ENCODE results near the gene XPNPEP1. TPM values are rescaled to one million over a fixed set of nuclear protein-coding genes. Genes with fewer than 3 reads are reported as not detected.
A peak's percentile ranks its signal among the peaks of the same experiment; 100 is the strongest.

Gene XPNPEP1
- polyA plus RNA-seq, 1 donor (not counting 4 experiments of a cell fraction or from before 2014, with no cell fraction given), result 96.2 TPM

- peaks cover 6 to 11% of the 10 kb centered on the region in 2 experiments for H3K36me3 ChIP-seq (ENCODE audit: control insufficient read depth in 2 of 2, extremely low read depth in 1 of 2, insufficient read depth in 2 of 2, low read length in 2 of 2)
- peaks cover 3% of the 10 kb centered on the region for H3K9me1 ChIP-seq (ENCODE audit: control insufficient read depth, extremely low read depth, insufficient read depth, low read length)
- no peaks in the 10 kb centered on the region for H3K9me3 ChIP-seq (ENCODE audit: control insufficient read depth, low read depth, low read length)
- H2AFZ ChIP-seq (ENCODE audit: control insufficient read depth, low read length), result no peak overlapping the region
- no peaks in the 10 kb centered on the region for H3K27me3 ChIP-seq (ENCODE audit: control insufficient read depth, extremely low read depth, insufficient read depth, low read length)
- no peaks in the 10 kb centered on the region for H4K20me1 ChIP-seq (ENCODE audit: control insufficient read depth, extremely low read depth, insufficient read depth, low read length)
- no peak overlapping the region for H3K4me3 ChIP-seq (ENCODE audit: control insufficient read depth in 2 of 3, extremely low read depth in 1 of 3, insufficient read depth in 2 of 3, low read depth in 1 of 3, low read length in 3 of 3)
- TF ChIP-seq CTCF (optimal IDR thresholded peaks at IDR 0.05 in 1 of 3, IDR thresholded peaks at IDR 0.05 in 1 of 3, conservative IDR thresholded peaks at IDR 0.05 in 1 of 3; ENCODE audit: extremely low read depth in 1 of 3, insufficient read depth in 2 of 3, low read length in 3 of 3), result no peak
- no peak for TF ChIP-seq EZH2 (IDR thresholded peaks at IDR 0.05; ENCODE audit: low read length)
- peaks cover 49% of the 10 kb centered on the region for H3K4me1 ChIP-seq (ENCODE audit: control insufficient read depth, extremely low read depth, insufficient read depth, low read length)
- peaks cover 52% of the 10 kb centered on the region for H3K79me2 ChIP-seq (ENCODE audit: control insufficient read depth, insufficient read depth, low read length)
- dilution Hi-C loops (cut with MboI; ENCODE audit: extremely low pct_ligation_motif_present, low sequenced_read_pairs), result no loop called here
- peak; percentile 93 for FAIRE-seq
- DNase-seq (ENCODE audit: low read depth, low spot score), result no peak
- peak overlapping the region; percentile 93 for H3K27ac ChIP-seq (ENCODE audit: control insufficient read depth, insufficient read depth, low read length)
- H3K9ac ChIP-seq (ENCODE audit: control insufficient read depth, extremely low read depth, insufficient read depth, low read length), result no peak overlapping the region
- H3K4me2 ChIP-seq (ENCODE audit: control insufficient read depth, extremely low read depth, insufficient read depth, low read depth, low read length), result peak overlapping the region; percentile 54
These were observed 8.3 kb downstream of the XPNPEP1 start for GRCh38 chr10:109914966-109915365.

- Histone ChIP-seq H3K4me1 (ENCODE audit: control insufficient read depth, extremely low read depth, insufficient read depth, low read length) (peaks cover 49% of the 10 kb centered on the region), H3K4me3 (ENCODE audit: control insufficient read depth in 2 of 3, extremely low read depth in 1 of 3, insufficient read depth in 2 of 3, low read depth in 1 of 3, low read length in 3 of 3) (peak overlapping the region in 2 of 3 experiments; percentile 9 to 24), H3K9me1 (ENCODE audit: control insufficient read depth, extremely low read depth, insufficient read depth, low read length) (peaks cover 3% of the 10 kb centered on the region), H3K9ac (ENCODE audit: control insufficient read depth, extremely low read depth, insufficient read depth, low read length) (peak overlapping the region; percentile 62), H3K27me3 (ENCODE audit: control insufficient read depth, extremely low read depth, insufficient read depth, low read length) (no peaks in the 10 kb centered on the region), H3K9me3 (ENCODE audit: control insufficient read depth, low read depth, low read length) (no peaks in the 10 kb centered on the region), H3K79me2 (ENCODE audit: control insufficient read depth, insufficient read depth, low read length) (peaks cover 46% of the 10 kb centered on the region), H3K27ac (ENCODE audit: control insufficient read depth, insufficient read depth, low read length) (peak overlapping the region; percentile 93), H2AFZ (ENCODE audit: control insufficient read depth, low read length) (no peak overlapping the region), H3K36me3 (ENCODE audit: control insufficient read depth in 2 of 2, extremely low read depth in 1 of 2, insufficient read depth in 2 of 2, low read length in 2 of 2) (peaks cover 6 to 11% of the 10 kb centered on the region in 2 experiments), H3K4me2 (ENCODE audit: control insufficient read depth, extremely low read depth, insufficient read depth, low read depth, low read length) (peak overlapping the region; percentile 72), H4K20me1 (ENCODE audit: control insufficient read depth, extremely low read depth, insufficient read depth, low read length) (no peaks in the 10 kb centered on the region)
- TF ChIP-seq EZH2 (IDR thresholded peaks at IDR 0.05; ENCODE audit: low read length), result no peak
- no peak for TF ChIP-seq CTCF (optimal IDR thresholded peaks at IDR 0.05 in 1 of 3, IDR thresholded peaks at IDR 0.05 in 1 of 3, conservative IDR thresholded peaks at IDR 0.05 in 1 of 3; ENCODE audit: extremely low read depth in 1 of 3, insufficient read depth in 2 of 3, low read length in 3 of 3)
- dilution Hi-C loops (cut with MboI; ENCODE audit: extremely low pct_ligation_motif_present, low sequenced_read_pairs), result no loop called here
- DNase-seq (ENCODE audit: low read depth, low spot score), result no peak
- peak; percentile 49 for FAIRE-seq
These were observed 9.9 kb downstream of the XPNPEP1 start for GRCh38 chr10:109913306-109913892.
